K562 (cell line): Measurements from ENCODE around the gene ANKRD1. TPM values are rescaled to one million over a fixed set of nuclear protein-coding genes. Genes with fewer than 3 reads are reported as not detected.

Source experiments
- ATAC-seq: fragments of 200-7000 bp; cut with Tn5 transposase; 3 replicates; pipeline ENCODE4 v1.9.1; 2020; ENCODE audit warnings: moderate library complexity
- BruUV-seq: library from RNA; stranded (reverse); fragments of 400-500 nt; replicated peaks from 2 replicates; lab custom pipeline; 2021; lab: Mats Ljungman, UMichigan
- CTCF ChIA-PET: fragments of 300-600 bp; formaldehyde crosslinking; extraction: SDS; loops from one replicate; lab custom pipeline; 2021; ENCODE audit warnings: low intra/inter-chr PET ratio; lab: Yijun Ruan, JAX
- POLR2A ChIA-PET: fragments of 300-600, 350-650 bp; sonication (Branson Sonifier 250); formaldehyde crosslinking; extraction: SDS; loops from one replicate; lab custom pipeline; 2021; ENCODE audit warnings: antibody characterized with exemption, inconsistent platforms; lab: Yijun Ruan, JAX
- DNase-seq, 4 experiments: peaks; one replicate each; pipeline versions ENCODE4 v3.0.0 to v3.0.0-alpha.2; 2011 to 2018; ENCODE audit warnings: low spot score in 3 of 4, mixed read lengths in 3 of 4; ENCODE audit errors: extremely low read depth in 1 of 4
- FAIRE-seq: peaks from 2 replicates; lab custom pipeline; 2011; peaks lifted over from hg19 to GRCh38; lab: Jason Lieb, UNC
- H2AFZ ChIP-seq: 2 replicates; pipeline ENCODE4 v1.6.0; 2011; ENCODE audit warnings: low read depth, low read length, control low read depth, inconsistent platforms
- H3K27ac ChIP-seq: fragments of 200-600 bp; 3 replicates; pipeline ENCODE4 v1.8.0; 2011; ENCODE audit warnings: low read depth, mild to moderate bottlenecking, control low read depth, inconsistent platforms, low read length, moderate library complexity, mixed read lengths; ENCODE audit errors: extremely low read depth
- H3K27me3 ChIP-seq, 2 experiments: fragments of 300-600 bp in 1 of 2; 2 replicates in 1 of 2; 3 replicates in 1 of 2; pipeline versions ENCODE4 v1.6.0 to v1.8.0; 2011; ENCODE audit warnings: inconsistent platforms in 2 of 2, low read length in 2 of 2, mild to moderate bottlenecking in 1 of 2, mixed read lengths in 1 of 2, moderate library complexity in 1 of 2; ENCODE audit not compliant: control insufficient read depth in 2 of 2, insufficient read depth in 2 of 2
- H3K36me3 ChIP-seq: fragments of 300-600 bp; 3 replicates; pipeline ENCODE4 v1.8.0; 2011; ENCODE audit warnings: mild to moderate bottlenecking, low read length, inconsistent platforms; ENCODE audit not compliant: control insufficient read depth, insufficient read depth
- H3K4me1 ChIP-seq, 2 experiments: fragments of 200-600 bp in 1 of 2; replicated peaks in 1 of 2; 2 replicates in 1 of 2; 3 replicates in 1 of 2; pipeline versions ENCODE4 v1.5.1 to v1.8.0; 2011; ENCODE audit warnings: inconsistent platforms in 2 of 2, low read length in 2 of 2, mild to moderate bottlenecking in 1 of 2, mixed read lengths in 1 of 2, moderate library complexity in 1 of 2; ENCODE audit not compliant: control insufficient read depth in 2 of 2, insufficient read depth in 2 of 2
- H3K4me2 ChIP-seq: 2 replicates; pipeline ENCODE4 v1.6.1; 2011; ENCODE audit warnings: low read length, control low read depth, inconsistent platforms, mixed read lengths; ENCODE audit not compliant: insufficient read depth
- H3K4me3 ChIP-seq: fragments of 200-600 bp; sonication (generic), shearing (Covaris generic); 2 replicates; pipeline ENCODE4 v1.5.1; 2016; ENCODE audit warnings: control low read depth, inconsistent platforms
- H3K79me2 ChIP-seq: fragments of 200-600 bp; 3 replicates; pipeline ENCODE4 v1.8.0; 2011; ENCODE audit warnings: low read length, inconsistent platforms; ENCODE audit not compliant: control insufficient read depth, insufficient read depth
- H3K9ac ChIP-seq, 2 experiments: 2 replicates each; pipeline versions ENCODE4 v1.6.0 to v1.6.1; 2011; ENCODE audit warnings: low read depth in 2 of 2, low read length in 2 of 2, control low read depth in 1 of 2, inconsistent platforms in 1 of 2, mild to moderate bottlenecking in 1 of 2, mixed read lengths in 1 of 2; ENCODE audit not compliant: insufficient read depth in 1 of 2
- H3K9me1 ChIP-seq: one replicate; pipeline ENCODE4 v1.6.0; 2011; ENCODE audit warnings: inconsistent platforms, mild to moderate bottlenecking, low read length, moderate library complexity; ENCODE audit not compliant: control insufficient read depth, insufficient read depth
- H3K9me3 ChIP-seq: replicated peaks from 2 replicates; pipeline ENCODE4 v1.5.1; 2011; ENCODE audit warnings: low read depth, low read length, inconsistent platforms; ENCODE audit not compliant: control insufficient read depth, insufficient read depth
- H4K20me1 ChIP-seq: replicated peaks from 2 replicates; pipeline ENCODE4 v1.6.1; 2011; ENCODE audit warnings: low read length, inconsistent platforms, mixed read lengths; ENCODE audit not compliant: control insufficient read depth, insufficient read depth
- GABPA ChIP-seq: fragments of 200-800 bp; sonication (Bioruptor generic); conservative IDR thresholded peaks from 2 replicates; pipeline ENCODE4 v1.6.1; 2016; ENCODE audit warnings: low read depth, missing genetic modification characterization, missing compliant biosample characterization
- HOXB6 ChIP-seq: fragments of 250-450 bp; sonication (Bioruptor Pico); IDR thresholded peaks from 2 replicates; pipeline ENCODE4 v1.5.1; 2022; ENCODE audit warnings: mild to moderate bottlenecking, borderline replicate concordance
- L3MBTL2 ChIP-seq: fragments of 450-650 bp; IDR thresholded peaks from 2 replicates; pipeline ENCODE4 v1.6.1; 2016; ENCODE audit warnings: mild to moderate bottlenecking, moderate library complexity
- MAFK ChIP-seq: IDR thresholded peaks from 2 replicates; pipeline ENCODE4 v1.6.1; 2011; ENCODE audit warnings: low read length, improper control_type of control experiment
- MYC ChIP-seq, 2 experiments: fragments of 250-450 bp in 1 of 2; sonication (Bioruptor Pico) in 1 of 2; IDR thresholded peaks; 2 replicates each; pipeline versions ENCODE4 v1.5.1 to v1.6.1; 2012 to 2021; ENCODE audit warnings: low read depth in 2 of 2, borderline replicate concordance in 1 of 2, improper control_type of control experiment in 1 of 2, low read length in 1 of 2, mild to moderate bottlenecking in 1 of 2, moderate library complexity in 1 of 2
- NR3C1 ChIP-seq: sonication (generic); formaldehyde crosslinking; IDR thresholded peaks from 2 replicates; pipeline ENCODE4 v1.8.1; 2022; ENCODE audit warnings: missing genetic modification reagents
- PTRF ChIP-seq: fragments of 450-650 bp; IDR thresholded peaks from 2 replicates; pipeline ENCODE4 v1.6.1; 2016; ENCODE audit warnings: mild to moderate bottlenecking, missing genetic modification characterization, missing compliant biosample characterization
- TARDBP ChIP-seq: fragments of 450-650 bp; IDR thresholded peaks from 2 replicates; pipeline ENCODE4 v1.6.1; 2016
- TRIM24 ChIP-seq, 2 experiments: fragments of 450-650 bp; IDR thresholded peaks; 2 replicates each; pipeline ENCODE4 v1.6.1; 2016
- ZMIZ1 ChIP-seq, 2 experiments: fragments of 150-350 bp in 1 of 2; IDR thresholded peaks; 2 replicates each; pipeline ENCODE4 v1.6.1; 2012 to 2016; ENCODE audit warnings: low read depth in 2 of 2, low read length in 2 of 2, mild to moderate bottlenecking in 1 of 2, moderate library complexity in 1 of 2
- ZNF165 ChIP-seq: fragments of 250-450 bp; sonication (Bioruptor Pico); IDR thresholded peaks from 2 replicates; pipeline ENCODE4 v1.4.0; 2020; ENCODE audit warnings: borderline replicate concordance
- ZNF507 ChIP-seq: conservative IDR thresholded peaks from 2 replicates; pipeline ENCODE4 v1.6.1; 2017; ENCODE audit warnings: missing genetic modification characterization, missing compliant biosample characterization
- WGBS: fragments of 100-300 bp; shearing (Covaris generic); methylation state at CpG from one replicate; pipeline ENCODE4 v1.1.6; 2016; ENCODE audit warnings: low coverage, mixed read lengths; ENCODE audit not compliant: insufficient coverage; ENCODE audit errors: missing lambda C conversion rate; 5-methylcytosine and 5-hydroxymethylcytosine counted together
- in situ Hi-C: fragments of 300-500 bp; cut with MboI; formaldehyde crosslinking; loops from 4 replicates; pipeline ENCODE4 v1.15.0; 2018; ENCODE audit warnings: inconsistent platforms, mixed read lengths
- intact Hi-C: fragments of 100-400 bp; cut with micrococcal nuclease; formaldehyde crosslinking; loops from 2 replicates; pipeline ENCODE4 v1.14.2; 2022
- polyA plus RNA-seq, 8 experiments: library from polyadenylated mRNA; depleted of rRNA in 4 of 8; stranded (reverse) in 5 of 8; unstranded in 3 of 8; fragments of >200 nt; fragmentation: Nextera tagmentation in 2 of 8; fragmentation: Illumina TruSeq in 1 of 8; extraction: Ambion mirVana in 2 of 8; extraction: Trizol in 1 of 8; gene quantifications; 2 replicates each; pipeline versions ENCODE4 v1.2.1 to v1.2.3, GENCODE V29; 2011 to 2014; ENCODE audit warnings: inconsistent platforms in 1 of 8, missing spikeins in 1 of 8
- total RNA-seq, 7 experiments: library from RNA; depleted of rRNA in 6 of 7; stranded (reverse); fragments of >200 nt in 6 of 7; fragmentation: Illumina TruSeq in 2 of 7; extraction: Trizol in 2 of 7; gene quantifications; 2 replicates each; pipeline versions ENCODE4 v1.2.1 to v1.2.3, GENCODE V29; 2011 to 2021; ENCODE audit warnings: low replicate concordance in 1 of 7

ANKRD1 gene
- total and polyA plus RNA-seq, 9 of the 15 experiments (the other 6 are each of a cell fraction or from before 2014, with no cell fraction given) = not detected

GRCh38 chr10:90872648-90873020 is 48.3 kb downstream of the ANKRD1 start:
- Histone ChIP-seq H3K9ac (peak overlapping the region; percentile 81 to 94), H3K27me3 (no peaks in the 10 kb centered on the region), H3K9me1 (no peaks in the 10 kb centered on the region), H3K27ac (peak overlapping the region; percentile 71; the same call in 2 of the 3 replicates), H2AFZ (peak overlapping the region; percentile 99; the same call in 1 of the 2 replicates), H3K4me2 (peak overlapping the region; percentile 90), H4K20me1 (no peaks in the 10 kb centered on the region), H3K36me3 (peaks cover 31% of the 10 kb centered on the region; the same call in 2 of the 3 replicates), H3K79me2 (peaks cover 30% of the 10 kb centered on the region)
- ChIA-PET CTCF (no interaction called here), POLR2A (no interaction called here)
- FAIRE-seq (peak; percentile 49), ATAC-seq (no peak)
- in situ Hi-C loops (loop anchor here (25.0 kb wide), 1 partner anchor 1435 kb away; no protein-coding TSS in a partner anchor), intact Hi-C loops (no loop called here)
- BruUV-seq = TSS peak; percentile 63
- TF ChIP-seq PTRF = no peak
- no peak for TF ChIP-seq TRIM24 (IDR thresholded peaks at IDR 0.05)
- TF ChIP-seq L3MBTL2 = no peak
- no peak for TF ChIP-seq MAFK
- TF ChIP-seq ZMIZ1 (IDR thresholded peaks at IDR 0.05; ENCODE audit: low read depth in 2 of 2, low read length in 2 of 2) = no peak
- no peak for TF ChIP-seq ZNF165 (CRISPR knock-in tag)
- TF ChIP-seq NR3C1 (CRISPR knock-in tag) = no peak
- no peak for TF ChIP-seq TARDBP
- no peak for TF ChIP-seq HOXB6
- TF ChIP-seq GABPA (tag) = no peak
- no peak for TF ChIP-seq MYC (IDR thresholded peaks at IDR 0.05; ENCODE audit: low read depth, low read length)
- TF ChIP-seq MYC (CRISPR knock-in tag; IDR thresholded peaks at IDR 0.05; ENCODE audit: borderline replicate concordance, low read depth) = no peak
- no peak for TF ChIP-seq ZNF507 (tag)
- TF ChIP-seq, all 486 proteins: peak for 0
- peak in 2 of 4 experiments; percentile 6 to 8 for DNase-seq
- Histone ChIP-seq H3K4me1 (peaks cover 0 to 7% of the 10 kb centered on the region in 2 experiments; a peak in 1 of 5 replicates), H3K9me3 (no peaks in the 10 kb centered on the region), H3K4me3 (peak overlapping the region; percentile 95)
- 4% methylated on average over 8 of the region's 8 CpGs for WGBS
